Measurements from ENCODE around the gene MYCN.
"Not testable (repeated sequence)": the region's sequence is repeated elsewhere in the genome, so short reads cannot be mapped to it uniquely, and the experiment has no call there.

GRCh38 chr2:15929008-15929407 is 11.3 kb upstream of the MYCN start:
- not testable (repeated sequence) for TF ChIP-seq CTCF (conservative IDR thresholded peaks at IDR 0.05; ENCODE audit: low read depth, low read length); POLR2A (IDR thresholded peaks at IDR 0.05; ENCODE audit: low read depth, low read length); SMC3 (IDR thresholded peaks at IDR 0.05; ENCODE audit: low read depth, low read length); USF2 (IDR thresholded peaks at IDR 0.05; ENCODE audit: low read depth, low read length)
